K562 (cell line): ENCODE results near the gene CRHR2. TPM values are rescaled to one million over a fixed set of nuclear protein-coding genes. Genes with fewer than 3 reads are reported as not detected.

Experiments
- CBFB ChIP-seq: sonication (generic); formaldehyde crosslinking; IDR thresholded peaks from 2 replicates; pipeline ENCODE4 v1.4.0; 2020; ENCODE audit warnings: mild to moderate bottlenecking, missing genetic modification reagents
- MED1 ChIP-seq: sonication (generic); formaldehyde crosslinking; IDR thresholded peaks from 2 replicates; pipeline ENCODE4 v1.8.1; 2023; ENCODE audit warnings: missing genetic modification reagents, borderline replicate concordance
- TEAD1 ChIP-seq, 2 experiments: fragments of 450-650 bp in 1 of 2; sonication (generic) in 1 of 2; formaldehyde crosslinking; IDR thresholded peaks; 2 replicates each; pipeline versions ENCODE4 v1.4.0 to v1.8.0; 2020 to 2022; ENCODE audit warnings: mild to moderate bottlenecking in 2 of 2, missing genetic modification reagents in 1 of 2
- TFAM ChIP-seq: fragments of 250-450 bp; sonication (Bioruptor Pico); conservative IDR thresholded peaks from 2 replicates; pipeline ENCODE4 v1.5.0; 2021; ENCODE audit warnings: mild to moderate bottlenecking, moderate library complexity
- XRCC3 ChIP-seq: fragments of 450-650 bp; IDR thresholded peaks from 2 replicates; pipeline ENCODE4 v1.6.1; 2017; ENCODE audit warnings: mild to moderate bottlenecking, moderate library complexity
- polyA plus RNA-seq, 8 experiments: library from polyadenylated mRNA; depleted of rRNA in 4 of 8; stranded (reverse) in 5 of 8; unstranded in 3 of 8; fragments of >200 nt; fragmentation: Nextera tagmentation in 2 of 8; fragmentation: Illumina TruSeq in 1 of 8; extraction: Ambion mirVana in 2 of 8; extraction: Trizol in 1 of 8; gene quantifications; 2 replicates each; pipeline versions ENCODE4 v1.2.1 to v1.2.3, GENCODE V29; 2011 to 2014; ENCODE audit warnings: inconsistent platforms in 1 of 8, missing spikeins in 1 of 8
- total RNA-seq, 7 experiments: library from RNA; depleted of rRNA in 6 of 7; stranded (reverse); fragments of >200 nt in 6 of 7; fragmentation: Illumina TruSeq in 2 of 7; extraction: Trizol in 2 of 7; gene quantifications; 2 replicates each; pipeline versions ENCODE4 v1.2.1 to v1.2.3, GENCODE V29; 2011 to 2021; ENCODE audit warnings: low replicate concordance in 1 of 7
- TF ChIP-seq, protein P1 (sequence below): fragments of 250-450 bp; sonication (Bioruptor Pico); IDR thresholded peaks from 2 replicates; pipeline ENCODE4 v1.4.0; 2020
- TF ChIP-seq, protein P2 (sequence below), 2 experiments: fragments of 450-650 bp in 1 of 2; IDR thresholded peaks; 2 replicates each; pipeline ENCODE4 v1.6.1; 2011 to 2017; ENCODE audit warnings: low read depth in 2 of 2, antibody characterized with exemption in 1 of 2, borderline replicate concordance in 1 of 2, low read length in 1 of 2, mild to moderate bottlenecking in 1 of 2, mixed read lengths in 1 of 2; ENCODE audit not compliant: control insufficient read depth in 1 of 2

The CRHR2 gene
- total and polyA plus RNA-seq, 9 of the 15 experiments (the other 6 are each of a cell fraction or from before 2014, with no cell fraction given): not detected

DNA sequence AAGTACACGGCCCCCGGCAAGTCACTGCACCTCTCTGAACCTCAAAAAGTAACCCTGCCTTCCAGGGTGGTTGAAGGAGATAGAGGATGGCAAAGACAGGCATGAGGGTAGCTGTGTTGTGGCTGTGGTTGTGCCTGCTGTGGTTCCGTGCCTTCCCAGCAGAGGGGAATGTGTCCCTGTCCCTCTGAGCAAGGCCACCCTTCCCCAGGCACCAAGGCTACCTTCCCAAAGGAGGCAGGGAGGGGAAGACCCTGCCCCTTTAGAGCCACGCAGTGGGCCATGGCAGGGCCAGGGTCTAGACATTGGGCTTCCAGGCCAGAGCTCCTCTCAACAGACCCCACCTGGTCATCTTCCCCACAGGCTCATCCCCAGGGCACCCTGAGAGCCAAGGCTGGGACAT lies 18.8 kb downstream of the CRHR2 start (continued):
- TF ChIP-seq, protein P1, sequence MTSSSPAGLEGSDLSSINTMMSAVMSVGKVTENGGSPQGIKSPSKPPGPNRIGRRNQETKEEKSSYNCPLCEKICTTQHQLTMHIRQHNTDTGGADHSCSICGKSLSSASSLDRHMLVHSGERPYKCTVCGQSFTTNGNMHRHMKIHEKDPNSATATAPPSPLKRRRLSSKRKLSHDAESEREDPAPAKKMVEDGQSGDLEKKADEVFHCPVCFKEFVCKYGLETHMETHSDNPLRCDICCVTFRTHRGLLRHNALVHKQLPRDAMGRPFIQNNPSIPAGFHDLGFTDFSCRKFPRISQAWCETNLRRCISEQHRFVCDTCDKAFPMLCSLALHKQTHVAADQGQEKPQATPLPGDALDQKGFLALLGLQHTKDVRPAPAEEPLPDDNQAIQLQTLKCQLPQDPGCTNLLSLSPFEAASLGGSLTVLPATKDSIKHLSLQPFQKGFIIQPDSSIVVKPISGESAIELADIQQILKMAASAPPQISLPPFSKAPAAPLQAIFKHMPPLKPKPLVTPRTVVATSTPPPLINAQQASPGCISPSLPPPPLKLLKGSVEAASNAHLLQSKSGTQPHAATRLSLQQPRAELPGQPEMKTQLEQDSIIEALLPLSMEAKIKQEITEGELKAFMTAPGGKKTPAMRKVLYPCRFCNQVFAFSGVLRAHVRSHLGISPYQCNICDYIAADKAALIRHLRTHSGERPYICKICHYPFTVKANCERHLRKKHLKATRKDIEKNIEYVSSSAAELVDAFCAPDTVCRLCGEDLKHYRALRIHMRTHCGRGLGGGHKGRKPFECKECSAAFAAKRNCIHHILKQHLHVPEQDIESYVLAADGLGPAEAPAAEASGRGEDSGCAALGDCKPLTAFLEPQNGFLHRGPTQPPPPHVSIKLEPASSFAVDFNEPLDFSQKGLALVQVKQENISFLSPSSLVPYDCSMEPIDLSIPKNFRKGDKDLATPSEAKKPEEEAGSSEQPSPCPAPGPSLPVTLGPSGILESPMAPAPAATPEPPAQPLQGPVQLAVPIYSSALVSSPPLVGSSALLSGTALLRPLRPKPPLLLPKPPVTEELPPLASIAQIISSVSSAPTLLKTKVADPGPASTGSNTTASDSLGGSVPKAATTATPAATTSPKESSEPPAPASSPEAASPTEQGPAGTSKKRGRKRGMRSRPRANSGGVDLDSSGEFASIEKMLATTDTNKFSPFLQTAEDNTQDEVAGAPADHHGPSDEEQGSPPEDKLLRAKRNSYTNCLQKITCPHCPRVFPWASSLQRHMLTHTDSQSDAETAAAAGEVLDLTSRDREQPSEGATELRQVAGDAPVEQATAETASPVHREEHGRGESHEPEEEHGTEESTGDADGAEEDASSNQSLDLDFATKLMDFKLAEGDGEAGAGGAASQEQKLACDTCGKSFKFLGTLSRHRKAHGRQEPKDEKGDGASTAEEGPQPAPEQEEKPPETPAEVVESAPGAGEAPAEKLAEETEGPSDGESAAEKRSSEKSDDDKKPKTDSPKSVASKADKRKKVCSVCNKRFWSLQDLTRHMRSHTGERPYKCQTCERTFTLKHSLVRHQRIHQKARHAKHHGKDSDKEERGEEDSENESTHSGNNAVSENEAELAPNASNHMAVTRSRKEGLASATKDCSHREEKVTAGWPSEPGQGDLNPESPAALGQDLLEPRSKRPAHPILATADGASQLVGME: no peak
- TF ChIP-seq XRCC3: no peak
- TF ChIP-seq MED1: no peak
- TF ChIP-seq, protein P2, sequence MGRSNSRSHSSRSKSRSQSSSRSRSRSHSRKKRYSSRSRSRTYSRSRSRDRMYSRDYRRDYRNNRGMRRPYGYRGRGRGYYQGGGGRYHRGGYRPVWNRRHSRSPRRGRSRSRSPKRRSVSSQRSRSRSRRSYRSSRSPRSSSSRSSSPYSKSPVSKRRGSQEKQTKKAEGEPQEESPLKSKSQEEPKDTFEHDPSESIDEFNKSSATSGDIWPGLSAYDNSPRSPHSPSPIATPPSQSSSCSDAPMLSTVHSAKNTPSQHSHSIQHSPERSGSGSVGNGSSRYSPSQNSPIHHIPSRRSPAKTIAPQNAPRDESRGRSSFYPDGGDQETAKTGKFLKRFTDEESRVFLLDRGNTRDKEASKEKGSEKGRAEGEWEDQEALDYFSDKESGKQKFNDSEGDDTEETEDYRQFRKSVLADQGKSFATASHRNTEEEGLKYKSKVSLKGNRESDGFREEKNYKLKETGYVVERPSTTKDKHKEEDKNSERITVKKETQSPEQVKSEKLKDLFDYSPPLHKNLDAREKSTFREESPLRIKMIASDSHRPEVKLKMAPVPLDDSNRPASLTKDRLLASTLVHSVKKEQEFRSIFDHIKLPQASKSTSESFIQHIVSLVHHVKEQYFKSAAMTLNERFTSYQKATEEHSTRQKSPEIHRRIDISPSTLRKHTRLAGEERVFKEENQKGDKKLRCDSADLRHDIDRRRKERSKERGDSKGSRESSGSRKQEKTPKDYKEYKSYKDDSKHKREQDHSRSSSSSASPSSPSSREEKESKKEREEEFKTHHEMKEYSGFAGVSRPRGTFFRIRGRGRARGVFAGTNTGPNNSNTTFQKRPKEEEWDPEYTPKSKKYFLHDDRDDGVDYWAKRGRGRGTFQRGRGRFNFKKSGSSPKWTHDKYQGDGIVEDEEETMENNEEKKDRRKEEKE (IDR thresholded peaks at IDR 0.05; ENCODE audit: borderline replicate concordance in 1 of 2, control insufficient read depth in 1 of 2, low read depth in 2 of 2, low read length in 1 of 2): no peak
- TF ChIP-seq CBFB (CRISPR knock-in tag): no peak
- TF ChIP-seq TEAD1 (CRISPR knock-in tag; IDR thresholded peaks at IDR 0.05): no peak
- no peak for TF ChIP-seq TFAM (CRISPR knock-in tag)
